Vagina (tissue), 2 donors: ENCODE measurements around the gene SIM1. TPM values are rescaled to one million over a fixed set of nuclear protein-coding genes. Genes with fewer than 3 reads are reported as not detected.

Source experiments
- DNase-seq, 2 donors: peaks; one replicate each; pipeline ENCODE4 v3.0.0-alpha.2; 2017; ENCODE audit errors: extremely low spot score in 2 of 2
- H3K27ac ChIP-seq: fragments of 200-600 bp; sonication (generic); one replicate; pipeline ENCODE4 v1.5.1; 2019
- H3K27me3 ChIP-seq: fragments of 200-600 bp; sonication (generic); one replicate; pipeline ENCODE4 v1.5.1; 2019
- H3K36me3 ChIP-seq, 2 donors: fragments of 200-600 bp; sonication (generic); one replicate each; pipeline ENCODE4 v1.5.1; 2017 to 2019
- H3K4me1 ChIP-seq: fragments of 200-600 bp; sonication (generic); one replicate; pipeline ENCODE4 v1.5.1; 2019
- H3K4me3 ChIP-seq, 2 donors: fragments of 200-600 bp; sonication (generic); 1 replicate in 1 of 2; 2 replicates in 1 of 2; pipeline ENCODE4 v1.5.1; 2016 to 2019
- H3K9me3 ChIP-seq: fragments of 200-600 bp; sonication (generic); one replicate; pipeline ENCODE4 v1.5.1; 2019
- CTCF ChIP-seq, 3 experiments: fragments of 450-650 bp in 2 of 3; fragments of 200-600 bp in 1 of 3; sonication (generic) in 1 of 3; IDR thresholded peaks; one replicate each; pipeline ENCODE4 v1.5.1; 2017 to 2019; ENCODE audit warnings: antibody characterized with exemption in 3 of 3, mild to moderate bottlenecking in 2 of 3, moderate library complexity in 2 of 3
- POLR2A ChIP-seq, 2 donors: fragments of 450-650 bp; IDR thresholded peaks; one replicate each; pipeline ENCODE4 v1.6.1; 2017; ENCODE audit warnings: antibody characterized with exemption in 2 of 2, mild to moderate bottlenecking in 2 of 2, moderate library complexity in 2 of 2
- POLR2AphosphoS5 ChIP-seq, 2 donors: sonication (generic); formaldehyde crosslinking; IDR thresholded peaks; one replicate each; pipeline ENCODE4 v1.9.0; 2017; ENCODE audit warnings: antibody characterized with exemption in 2 of 2, mild to moderate bottlenecking in 2 of 2, low read depth in 1 of 2; ENCODE audit not compliant: insufficient read depth in 1 of 2
- intact Hi-C: fragments of 100-400 bp; cut with DNase I; formaldehyde crosslinking; loops from one replicate; pipeline ENCODE4 v1.15.1; 2023
- total RNA-seq: library from RNA; depleted of rRNA; stranded (reverse); fragments of >200 nt; gene quantifications from one replicate; pipeline ENCODE4 v1.2.3, GENCODE V29; 2016

The SIM1 gene
- total RNA-seq, 1 donor from 2014 or later, result not detected

GRCh38 chr6:100479179-100480035 lies 14.7 kb upstream of the SIM1 start:
- intact Hi-C loops, result no loop called here
- no peak overlapping the region for H3K4me3 ChIP-seq
- DNase-seq, result no peak
- H3K9me3 ChIP-seq, result no peaks in the 10 kb centered on the region
- no peak overlapping the region for H3K27ac ChIP-seq
- H3K27me3 ChIP-seq, result no peaks in the 10 kb centered on the region
- H3K36me3 ChIP-seq, result no peaks in the 10 kb centered on the region
- TF ChIP-seq POLR2AphosphoS5 (IDR thresholded peaks at IDR 0.05; ENCODE audit: insufficient read depth in 1 of 2, low read depth in 1 of 2) (no peak), CTCF (IDR thresholded peaks at IDR 0.05) (peak; percentile 35 to 56 (median 45)), POLR2A (IDR thresholded peaks at IDR 0.05) (no peak)
- H3K4me1 ChIP-seq, result no peaks in the 10 kb centered on the region

- Histone ChIP-seq H3K9me3 (no peaks in the 10 kb centered on the region), H3K27me3 (no peaks in the 10 kb centered on the region), H3K36me3 (no peaks in the 10 kb centered on the region), H3K4me3 (no peak overlapping the region), H3K27ac (no peak overlapping the region), H3K4me1 (no peaks in the 10 kb centered on the region)
- intact Hi-C loops, result no loop called here
- DNase-seq, result no peak
- TF ChIP-seq CTCF (IDR thresholded peaks at IDR 0.05) (no peak), POLR2A (IDR thresholded peaks at IDR 0.05) (no peak), POLR2AphosphoS5 (IDR thresholded peaks at IDR 0.05; ENCODE audit: insufficient read depth in 1 of 2, low read depth in 1 of 2) (no peak)
Measured at GRCh38 chr6:100475554-100476320, 11.0 kb upstream of the SIM1 start.

- H3K4me1 ChIP-seq, result no peaks in the 10 kb centered on the region
- H3K27me3 ChIP-seq, result no peaks in the 10 kb centered on the region
- no peaks in the 10 kb centered on the region for H3K36me3 ChIP-seq
- intact Hi-C loops, result no loop called here
- H3K9me3 ChIP-seq, result no peaks in the 10 kb centered on the region
- H3K4me3 ChIP-seq, result no peak overlapping the region
- H3K27ac ChIP-seq, result no peak overlapping the region
- no peak for DNase-seq
- no peak for TF ChIP-seq POLR2A (IDR thresholded peaks at IDR 0.05)
- no peak for TF ChIP-seq POLR2AphosphoS5 (IDR thresholded peaks at IDR 0.05; ENCODE audit: insufficient read depth in 1 of 2, low read depth in 1 of 2)
- TF ChIP-seq CTCF (IDR thresholded peaks at IDR 0.05), result no peak
Measured at GRCh38 chr6:100473182-100473581, 8.5 kb upstream of the SIM1 start.

GRCh38 chr6:100472674-100473073 lies 8.0 kb upstream of the SIM1 start:
- intact Hi-C loops, result no loop called here
- TF ChIP-seq CTCF (IDR thresholded peaks at IDR 0.05), result no peak
- no peak for TF ChIP-seq POLR2A (IDR thresholded peaks at IDR 0.05)
- no peak for TF ChIP-seq POLR2AphosphoS5 (IDR thresholded peaks at IDR 0.05; ENCODE audit: insufficient read depth in 1 of 2, low read depth in 1 of 2)
- Histone ChIP-seq H3K4me1 (no peaks in the 10 kb centered on the region), H3K9me3 (no peaks in the 10 kb centered on the region), H3K27me3 (no peaks in the 10 kb centered on the region), H3K27ac (no peak overlapping the region), H3K36me3 (no peaks in the 10 kb centered on the region), H3K4me3 (no peak overlapping the region)
- DNase-seq, result no peak
